SKM-1 treated with dmso at 0.1 percent for 144 hours (cell line): ENCODE data around the gene ITGB4.

Experiments used
- DNase-seq: peaks from one replicate; lab custom pipeline; 2025; ENCODE audit not compliant: unreplicated experiment; lab: John Stamatoyannopoulos, UW

The ITGB4 gene

DNA sequence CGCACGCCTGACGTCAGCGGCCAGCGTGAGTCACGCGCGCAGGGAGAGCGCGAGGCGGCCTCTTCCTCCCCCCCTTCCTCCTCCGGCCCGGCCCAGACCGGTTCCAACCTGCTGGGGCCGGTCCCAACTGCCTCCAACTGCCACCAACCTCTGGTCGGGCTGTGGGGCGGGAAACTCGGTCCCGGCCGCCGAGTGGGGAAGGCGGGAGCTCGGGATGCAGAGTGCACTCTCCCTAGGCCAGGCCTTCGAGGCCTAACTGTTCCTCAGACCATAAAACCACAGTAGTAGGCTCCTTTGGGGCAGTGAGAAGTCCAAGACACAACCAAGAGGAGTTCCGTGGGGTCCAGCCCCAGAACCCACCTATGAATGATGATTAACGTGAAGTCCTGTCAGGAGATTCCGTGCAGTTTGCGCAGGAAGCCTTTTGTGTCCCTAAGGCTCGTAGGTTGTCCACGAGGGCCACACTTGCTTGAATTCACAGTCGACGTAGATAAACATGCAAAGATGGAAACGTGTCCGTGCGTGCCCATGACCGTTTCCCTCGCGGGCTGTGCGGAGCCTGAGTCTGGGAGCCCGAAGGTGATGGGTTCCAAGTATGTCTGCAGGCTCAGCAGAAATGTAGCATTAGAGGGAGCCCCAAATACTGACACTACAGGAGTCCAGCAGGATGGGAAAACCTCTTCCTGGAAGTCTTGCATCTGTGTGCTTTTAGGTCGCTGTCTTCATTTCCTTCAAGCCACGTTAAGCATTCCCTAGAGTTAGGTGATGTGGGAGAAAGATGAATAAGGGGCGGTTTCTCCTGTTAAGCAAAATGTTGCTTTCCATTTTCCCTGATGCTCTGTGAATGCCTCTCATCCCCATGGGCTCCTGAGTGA lies 64.0 kb downstream of the ITGB4 start:
- peak; percentile 74 for DNase-seq

DNA sequence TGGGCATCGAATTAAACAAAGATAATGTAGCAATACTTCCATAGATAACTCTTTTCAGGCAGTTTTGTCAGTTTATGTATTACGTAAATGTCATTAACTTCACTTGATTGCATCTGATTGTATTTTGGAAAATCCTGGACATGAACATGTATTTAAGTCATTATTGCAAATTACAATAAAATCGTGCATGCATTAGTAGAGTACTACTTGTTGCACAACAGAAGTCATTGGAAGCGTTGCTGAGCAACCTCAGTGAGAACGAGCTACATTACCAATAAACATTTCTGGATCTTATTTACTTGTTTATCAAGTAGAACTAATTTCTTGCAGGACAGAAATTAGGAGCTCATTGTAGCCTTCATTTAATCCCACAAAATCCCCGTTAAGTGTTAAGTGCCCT lies 70.0 kb downstream of the ITGB4 start:
- DNase-seq: no peak

DNA sequence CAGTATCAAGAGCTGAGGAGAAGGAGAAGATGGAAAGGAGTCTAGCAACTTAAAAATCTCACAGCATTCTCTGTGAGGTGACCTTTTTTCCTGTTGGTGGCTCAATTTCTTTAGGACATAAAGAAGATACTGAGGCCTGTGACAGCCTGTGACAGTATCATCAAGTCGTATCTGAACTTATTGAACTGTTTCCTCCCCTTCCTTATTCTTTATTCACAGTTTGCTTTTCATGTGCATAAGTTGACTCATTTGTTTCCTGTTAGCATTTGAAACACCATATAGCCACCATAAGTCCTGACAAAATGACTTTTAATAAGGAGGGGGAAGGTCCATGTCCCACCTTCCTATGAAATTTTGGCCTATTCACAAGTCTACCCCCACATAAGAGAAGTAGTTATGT lies 72.2 kb downstream of the ITGB4 start:
- no peak for DNase-seq

DNA sequence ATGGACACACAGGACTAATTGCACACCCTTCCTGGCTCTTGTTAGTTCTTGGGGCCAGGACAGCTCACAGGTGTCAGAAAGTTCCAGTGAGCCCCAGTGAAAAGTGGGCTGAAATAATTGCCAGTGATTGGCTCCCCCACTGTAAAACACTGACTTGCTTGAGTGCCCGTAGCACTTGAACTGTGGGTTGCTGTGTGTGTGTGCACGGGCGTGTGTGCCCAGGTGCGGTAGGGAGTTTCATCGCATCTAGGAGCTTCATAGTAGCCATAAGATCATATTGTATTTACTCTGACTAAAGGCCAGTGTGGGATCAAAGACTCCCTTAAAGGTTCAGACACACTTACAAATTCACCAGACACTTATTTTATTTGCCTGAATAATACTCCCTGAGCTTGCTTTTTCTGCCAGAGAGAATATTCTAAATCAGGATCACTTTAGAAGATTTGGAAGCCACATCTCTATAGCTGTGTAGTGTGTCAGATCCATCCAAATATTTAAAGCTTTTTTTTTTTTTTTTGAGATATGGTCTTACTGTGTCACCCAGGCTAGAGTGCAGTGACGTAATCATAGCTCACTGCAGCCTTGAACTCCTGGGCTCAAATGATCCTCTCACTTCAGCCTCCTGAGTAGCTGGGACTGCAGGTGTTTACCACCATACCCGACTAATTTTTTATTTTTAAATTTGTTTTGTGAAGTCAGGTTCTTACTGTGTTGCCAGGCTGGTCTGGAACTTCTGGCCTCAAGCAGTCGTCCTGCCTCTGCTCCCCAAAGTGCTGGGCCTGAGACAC lies 74.8 kb downstream of the ITGB4 start:
- DNase-seq: no peak

DNA sequence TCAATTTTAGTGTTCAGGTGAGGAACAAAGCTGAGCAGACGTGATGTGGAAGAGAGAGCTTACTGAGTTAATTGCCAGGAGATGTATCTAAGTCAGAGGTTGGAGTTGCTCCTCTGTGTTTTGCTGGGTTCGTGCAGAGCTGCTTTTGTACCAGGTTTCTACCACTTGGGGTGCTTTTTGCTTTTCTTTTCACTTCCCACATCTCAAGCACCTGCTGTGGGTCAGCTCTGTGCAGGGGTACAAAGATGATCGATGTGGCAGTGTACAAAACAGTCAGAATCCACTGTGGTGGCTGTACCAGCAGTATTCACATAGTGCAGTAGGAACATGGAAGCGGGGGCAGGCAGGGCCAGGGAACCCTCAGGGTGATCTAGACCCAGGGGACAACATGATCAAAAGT lies 78.1 kb downstream of the ITGB4 start:
- no peak for DNase-seq

DNA sequence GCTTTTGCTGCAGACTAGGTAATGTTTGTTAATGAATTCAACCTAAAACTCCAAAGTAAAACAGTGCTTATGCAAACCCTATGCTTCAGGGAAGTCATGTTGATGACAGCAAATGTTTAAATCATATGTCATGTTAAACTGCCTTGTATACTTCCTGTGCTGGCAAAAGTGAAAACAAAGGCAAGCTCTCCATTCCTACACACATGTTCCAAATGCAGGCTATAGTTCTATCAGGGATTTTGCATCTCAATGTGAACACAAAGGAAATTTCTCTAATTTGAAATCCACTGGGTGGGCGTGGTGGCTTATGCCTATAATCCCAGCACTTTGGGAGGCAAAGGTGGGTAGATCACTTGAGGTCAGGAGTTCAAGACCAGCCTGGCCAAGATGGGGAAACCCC lies 82.6 kb downstream of the ITGB4 start:
- DNase-seq: no peak

DNA sequence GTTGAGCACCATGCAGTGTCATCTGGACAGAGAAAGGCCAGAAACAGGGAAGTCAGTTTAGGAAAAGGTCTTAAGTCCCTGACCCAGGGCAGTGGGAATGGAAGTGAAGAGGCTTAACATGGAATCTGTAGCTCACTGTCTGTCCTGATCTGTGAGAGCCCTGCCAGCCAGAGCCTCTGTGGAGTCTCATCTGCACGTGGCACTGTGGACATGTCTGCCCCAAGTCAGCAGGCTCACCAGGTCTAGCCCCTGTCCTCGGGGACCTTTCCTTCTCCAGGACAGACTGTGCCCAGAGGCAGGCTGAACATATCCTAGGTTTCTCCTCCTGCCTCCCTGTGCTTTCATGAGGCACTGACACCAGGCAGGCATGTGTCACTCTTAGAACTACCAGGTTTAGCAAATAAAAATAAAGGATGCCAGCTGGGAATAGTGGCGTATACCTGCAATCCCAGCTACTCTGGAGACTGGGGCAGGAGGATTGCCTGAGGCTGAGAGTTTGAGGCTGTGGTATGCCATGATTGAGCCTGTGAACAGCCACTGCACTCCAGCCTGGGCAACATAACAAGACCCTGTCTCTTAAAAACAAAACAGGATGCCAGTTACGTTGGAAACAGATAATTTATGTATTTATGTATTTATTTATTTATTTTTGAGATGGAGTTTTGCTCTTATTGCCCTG lies 85.7 kb downstream of the ITGB4 start:
- DNase-seq: no peak
